Gastrocnemius medialis (tissue), 4 donors: ENCODE measurements around the gene MTHFD2. TPM values are rescaled to one million over a fixed set of nuclear protein-coding genes. Genes with fewer than 3 reads are reported as not detected.

ENCODE experiments used
- ATAC-seq, 2 donors: fragments of 150-250 bp; one replicate each; pipeline ENCODE4 v1.9.1; 2016
- DNase-seq, 2 donors: peaks; one replicate each; pipeline ENCODE4 v3.0.0-alpha.2; 2019
- H3K27ac ChIP-seq, 4 donors: fragments of 200-600 bp; sonication (generic); 1 replicate in 1 of 4; 2 replicates in 3 of 4; pipeline ENCODE4 v1.5.1; 2016 to 2018; ENCODE audit warnings: mild to moderate bottlenecking in 2 of 4, moderate library complexity in 1 of 4
- H3K27me3 ChIP-seq, 3 donors: fragments of 200-600 bp; sonication (generic) in 2 of 3; 1 replicate in 1 of 3; 2 replicates in 2 of 3; pipeline versions ENCODE4 v1.5.1 to v1.6.0; 2016 to 2019; ENCODE audit warnings: mild to moderate bottlenecking in 1 of 3, moderate library complexity in 1 of 3
- H3K36me3 ChIP-seq, 2 donors: fragments of 200-600 bp; sonication (generic) in 1 of 2; one replicate each; pipeline ENCODE4 v1.5.1; 2017 to 2018
- H3K4me1 ChIP-seq, 2 donors: fragments of 200-600 bp; sonication (generic) in 1 of 2; one replicate each; pipeline ENCODE4 v1.5.1; 2016 to 2017; ENCODE audit warnings: mild to moderate bottlenecking in 2 of 2
- H3K4me3 ChIP-seq, 4 donors: fragments of 200-600 bp; sonication (generic) in 3 of 4; 1 replicate in 1 of 4; 2 replicates in 3 of 4; pipeline ENCODE4 v1.5.1; 2016 to 2019; ENCODE audit warnings: mild to moderate bottlenecking in 2 of 4
- H3K9me3 ChIP-seq, 3 donors: fragments of 200-600 bp; sonication (generic) in 2 of 3; 1 replicate in 1 of 3; 2 replicates in 2 of 3; pipeline ENCODE4 v1.5.1; 2016 to 2019
- POLR2A ChIP-seq, 2 donors: fragments of 450-650 bp; IDR thresholded peaks; one replicate each; pipeline ENCODE4 v1.6.1; 2017; ENCODE audit warnings: antibody characterized with exemption in 2 of 2, mild to moderate bottlenecking in 2 of 2, moderate library complexity in 2 of 2
- in situ Hi-C, 4 donors: fragments of 200-750 bp; cut with MboI; loops; one replicate each; pipeline versions ENCODE4 v1.15.0 to v1.8.0; 2017; ENCODE audit warnings: low sequenced_read_pairs in 4 of 4
- intact Hi-C: fragments of 100-400 bp; cut with DNase I; formaldehyde crosslinking; loops from one replicate; pipeline ENCODE4 v1.15.1; 2023; ENCODE audit warnings: low total_unique reads
- total RNA-seq, 4 donors: library from RNA; depleted of rRNA; stranded (reverse); fragments of >200 nt; gene quantifications; one replicate each; pipeline versions ENCODE4 v1.1.0 to v1.2.3, GENCODE V29; 2016
- TF ChIP-seq, protein P1 (sequence below), 5 experiments: fragments of 450-650 bp in 3 of 5; fragments of 200-600 bp in 2 of 5; sonication (generic) in 2 of 5; IDR thresholded peaks in 4 of 5; conservative IDR thresholded peaks in 1 of 5; 1 replicate in 4 of 5; 2 replicates in 1 of 5; pipeline ENCODE4 v1.5.1; 2016 to 2019; ENCODE audit warnings: antibody characterized with exemption in 5 of 5, mild to moderate bottlenecking in 3 of 5, moderate library complexity in 3 of 5

The MTHFD2 gene
- total RNA-seq, 4 donors from 2014 or later, result 29.0 to 53.5 (median 32.5) TPM

DNA sequence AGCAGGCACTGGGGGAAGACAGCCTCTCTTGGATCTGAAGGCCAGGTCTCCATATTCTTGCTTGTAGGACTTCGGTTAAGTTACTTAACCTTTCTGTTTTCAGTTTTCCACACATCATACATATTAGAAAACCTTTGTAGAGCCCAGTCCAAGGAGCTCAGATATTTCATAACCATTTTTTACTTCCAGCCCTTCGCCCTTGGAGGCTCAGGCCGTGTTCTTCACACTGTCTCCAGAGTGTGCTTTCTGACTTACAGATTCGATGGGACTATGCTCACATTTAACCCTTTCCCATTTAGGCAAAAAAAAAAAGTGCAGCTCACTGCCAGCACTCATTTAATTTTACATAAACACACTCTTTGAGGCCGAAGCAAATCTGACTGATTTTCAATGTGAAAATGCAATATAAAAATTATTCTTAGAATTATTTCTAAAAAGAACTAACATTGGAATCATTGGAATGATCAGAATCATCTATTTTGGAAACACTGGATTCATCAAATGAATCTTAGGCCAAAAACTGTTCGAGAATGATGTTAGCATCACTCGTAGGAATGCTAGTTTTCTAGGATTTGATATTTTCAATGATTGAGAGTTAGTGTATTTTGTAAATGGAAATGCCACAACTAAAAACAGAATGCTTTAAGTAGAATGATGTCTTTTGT, 55.0 kb downstream of the MTHFD2 start:
- intact Hi-C loops, result loop anchor here (10.0 kb wide), 1 partner anchor 429 kb away; the partner anchor contains the start of gene STAMBP
- no peaks in the 10 kb centered on the region for H3K9me3 ChIP-seq
- H3K4me1 ChIP-seq, result no peaks in the 10 kb centered on the region
- no peaks in the 10 kb centered on the region for H3K27me3 ChIP-seq
- DNase-seq (no peak), ATAC-seq (no peak)
- no peak overlapping the region for H3K4me3 ChIP-seq
- H3K27ac ChIP-seq, result no peak overlapping the region
- in situ Hi-C loops, result no loop called here
- TF ChIP-seq, protein P1, sequence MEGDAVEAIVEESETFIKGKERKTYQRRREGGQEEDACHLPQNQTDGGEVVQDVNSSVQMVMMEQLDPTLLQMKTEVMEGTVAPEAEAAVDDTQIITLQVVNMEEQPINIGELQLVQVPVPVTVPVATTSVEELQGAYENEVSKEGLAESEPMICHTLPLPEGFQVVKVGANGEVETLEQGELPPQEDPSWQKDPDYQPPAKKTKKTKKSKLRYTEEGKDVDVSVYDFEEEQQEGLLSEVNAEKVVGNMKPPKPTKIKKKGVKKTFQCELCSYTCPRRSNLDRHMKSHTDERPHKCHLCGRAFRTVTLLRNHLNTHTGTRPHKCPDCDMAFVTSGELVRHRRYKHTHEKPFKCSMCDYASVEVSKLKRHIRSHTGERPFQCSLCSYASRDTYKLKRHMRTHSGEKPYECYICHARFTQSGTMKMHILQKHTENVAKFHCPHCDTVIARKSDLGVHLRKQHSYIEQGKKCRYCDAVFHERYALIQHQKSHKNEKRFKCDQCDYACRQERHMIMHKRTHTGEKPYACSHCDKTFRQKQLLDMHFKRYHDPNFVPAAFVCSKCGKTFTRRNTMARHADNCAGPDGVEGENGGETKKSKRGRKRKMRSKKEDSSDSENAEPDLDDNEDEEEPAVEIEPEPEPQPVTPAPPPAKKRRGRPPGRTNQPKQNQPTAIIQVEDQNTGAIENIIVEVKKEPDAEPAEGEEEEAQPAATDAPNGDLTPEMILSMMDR (IDR thresholded peaks at IDR 0.05 in 4 of 5, conservative IDR thresholded peaks at IDR 0.05 in 1 of 5), result no peak
- no peaks in the 10 kb centered on the region for H3K36me3 ChIP-seq

DNA sequence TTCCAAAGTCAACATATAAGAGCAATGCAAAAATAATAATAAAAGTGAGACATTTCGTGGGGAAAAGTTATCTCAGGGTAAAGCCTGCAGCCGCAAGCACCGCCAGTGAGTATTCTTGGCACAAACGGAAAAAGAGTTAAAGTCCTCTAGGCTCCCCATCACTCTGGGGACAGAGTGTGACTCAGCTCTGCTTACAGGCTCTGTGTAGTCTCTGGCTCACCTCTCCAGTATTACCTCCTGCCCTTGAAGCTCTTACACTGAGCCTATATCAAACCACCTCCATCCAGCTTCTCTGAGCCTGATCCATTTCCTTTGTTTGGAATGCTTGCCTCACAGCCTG, 55.5 kb downstream of the MTHFD2 start:
- TF ChIP-seq POLR2A (IDR thresholded peaks at IDR 0.05), result no peak
- TF ChIP-seq, protein P1 (IDR thresholded peaks at IDR 0.05 in 4 of 5, conservative IDR thresholded peaks at IDR 0.05 in 1 of 5), result no peak
- Histone ChIP-seq H3K27me3 (no peaks in the 10 kb centered on the region), H3K4me3 (no peak overlapping the region), H3K27ac (no peak overlapping the region), H3K9me3 (no peaks in the 10 kb centered on the region), H3K4me1 (no peaks in the 10 kb centered on the region), H3K36me3 (no peaks in the 10 kb centered on the region)
- ATAC-seq (no peak), DNase-seq (no peak)
- in situ Hi-C loops (no loop called here), intact Hi-C loops (loop anchor here (10.0 kb wide), 1 partner anchor 429 kb away; the partner anchor contains the start of gene STAMBP)

DNA sequence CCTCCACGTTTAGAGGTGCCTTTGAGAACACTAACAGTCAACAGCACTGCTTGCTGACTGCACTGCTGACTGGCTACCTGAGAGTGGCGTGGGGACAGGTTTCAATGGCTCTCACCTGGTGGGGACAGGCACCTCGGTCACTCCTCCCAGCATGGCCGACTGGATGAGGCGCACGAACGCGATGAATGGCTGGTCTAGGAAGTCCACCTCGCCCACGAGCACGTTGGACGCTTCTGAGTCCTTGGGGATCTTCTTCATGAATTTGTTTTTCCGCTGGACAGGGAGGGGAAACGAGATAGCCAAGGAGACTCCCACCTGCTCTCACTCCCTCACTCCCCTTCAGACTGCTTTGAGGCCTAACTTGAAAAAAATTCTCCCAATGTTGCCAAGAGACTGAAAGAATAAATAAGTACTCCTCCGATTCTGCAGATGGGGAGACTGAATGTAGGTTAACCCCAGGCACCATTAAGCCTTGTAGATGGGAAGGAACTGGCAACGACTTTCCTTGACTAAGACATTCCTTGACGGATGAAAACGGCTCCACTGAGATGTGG, 57.3 kb downstream of the MTHFD2 start:
- no peaks in the 10 kb centered on the region for H3K9me3 ChIP-seq
- H3K4me1 ChIP-seq, result no peaks in the 10 kb centered on the region
- DNase-seq, result no peak
- intact Hi-C loops (loop anchor here (10.0 kb wide), 1 partner anchor 431 kb away; the partner anchor contains the start of gene STAMBP), in situ Hi-C loops (no loop called here)
- no peak overlapping the region for H3K4me3 ChIP-seq
- no peak overlapping the region for H3K27ac ChIP-seq
- TF ChIP-seq POLR2A (IDR thresholded peaks at IDR 0.05), result no peak
- TF ChIP-seq, protein P1 (IDR thresholded peaks at IDR 0.05 in 4 of 5, conservative IDR thresholded peaks at IDR 0.05 in 1 of 5), result no peak
- no peaks in the 10 kb centered on the region for H3K27me3 ChIP-seq
- no peak for ATAC-seq
- no peaks in the 10 kb centered on the region for H3K36me3 ChIP-seq

GRCh38 chr2:74259191-74259590, 60.8 kb downstream of the MTHFD2 start:
- no peaks in the 10 kb centered on the region for H3K27me3 ChIP-seq
- H3K36me3 ChIP-seq, result no peaks in the 10 kb centered on the region
- H3K27ac ChIP-seq, result no peak overlapping the region
- no peak for DNase-seq
- no peak for TF ChIP-seq POLR2A (IDR thresholded peaks at IDR 0.05)
- TF ChIP-seq, protein P1 (IDR thresholded peaks at IDR 0.05 in 4 of 5, conservative IDR thresholded peaks at IDR 0.05 in 1 of 5), result no peak
- intact Hi-C loops, result loop anchor here (10.0 kb wide), 1 partner anchor 434 kb away; the partner anchor contains the start of gene STAMBP
- in situ Hi-C loops, result no loop called here
- no peak for ATAC-seq
- H3K9me3 ChIP-seq, result no peaks in the 10 kb centered on the region
- no peaks in the 10 kb centered on the region for H3K4me1 ChIP-seq
- H3K4me3 ChIP-seq, result no peak overlapping the region
